GM18867 (cell line): Measurements from ENCODE around the gene PROK2.

Experiments used
- ATAC-seq: cut with Tn5 transposase; IDR thresholded peaks from one replicate; pipeline ENCODE4 v1.9.1; 2021; ENCODE audit warnings: mild to moderate bottlenecking, moderate library complexity; ENCODE audit not compliant: unreplicated experiment

The PROK2 gene

DNA sequence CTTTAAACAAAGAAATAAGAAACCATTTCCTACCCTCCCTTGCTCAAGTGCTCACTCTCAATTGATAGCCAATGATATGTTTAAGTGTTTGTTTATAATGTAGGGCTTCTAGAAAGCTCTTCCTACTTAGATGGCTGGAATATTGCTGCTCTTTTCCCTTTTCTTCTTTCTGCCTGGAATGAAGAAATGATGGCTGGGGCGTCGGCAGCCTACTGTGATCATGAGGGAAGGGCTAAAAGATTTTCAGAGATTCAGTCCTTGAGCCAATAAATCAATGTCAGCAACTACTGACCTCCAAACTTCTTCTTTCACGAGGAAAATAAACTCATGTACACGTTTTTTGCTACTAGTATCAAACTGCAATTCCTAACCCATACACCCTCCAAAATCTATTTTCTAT lies 33.3 kb downstream of the PROK2 start:
- no peak for ATAC-seq

- no peak for ATAC-seq
Measured at GRCh38 chr3:71744738-71745137, 40.2 kb downstream of the PROK2 start.

- ATAC-seq, result no peak
Measured at GRCh38 chr3:71742621-71743020, 42.3 kb downstream of the PROK2 start.

DNA sequence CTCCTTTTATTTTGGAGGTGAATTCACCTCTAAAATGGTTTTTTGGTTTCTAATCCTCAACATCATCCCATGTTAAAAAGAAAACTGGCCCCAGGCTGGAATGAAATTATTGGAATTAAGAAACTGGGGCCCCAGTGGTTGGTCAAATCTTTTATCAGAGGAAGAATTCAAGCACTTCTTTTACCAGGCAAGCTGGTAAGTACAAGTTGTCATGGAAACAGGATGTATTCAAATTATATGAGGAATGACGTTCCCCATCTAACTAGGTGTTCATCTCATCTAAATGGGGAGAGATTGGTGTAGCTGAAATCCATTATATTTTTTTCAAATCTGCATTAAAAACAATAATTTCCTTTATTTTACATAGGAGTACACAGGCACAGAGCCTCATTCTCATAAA lies 50.1 kb downstream of the PROK2 start:
- ATAC-seq, result no peak

- no peak for ATAC-seq
Measured at GRCh38 chr3:71733319-71733718, 51.6 kb downstream of the PROK2 start.

GRCh38 chr3:71732637-71733036 lies 52.3 kb downstream of the PROK2 start:
- ATAC-seq, result no peak

GRCh38 chr3:71728632-71729342 lies 56.2 kb downstream of the PROK2 start:
- ATAC-seq, result no peak

DNA sequence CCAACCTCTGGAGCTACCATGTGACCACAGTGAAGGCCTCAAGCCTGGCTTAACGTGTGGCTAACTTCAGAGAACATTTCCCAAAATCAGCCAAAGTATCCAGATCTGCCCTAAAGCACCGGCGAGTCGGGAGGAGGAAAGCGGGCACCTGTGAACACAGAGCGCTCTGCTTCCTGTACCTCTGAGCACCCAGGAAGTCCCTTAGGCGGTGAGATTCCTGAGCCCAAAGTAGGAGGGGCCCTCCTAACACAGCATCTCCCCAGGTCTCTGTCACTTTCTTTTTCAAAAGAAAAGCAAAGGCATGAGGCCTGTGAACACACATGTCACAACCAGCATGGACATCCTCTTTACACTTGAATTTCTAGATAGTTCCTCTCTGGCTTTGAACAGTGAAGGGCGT lies 58.8 kb downstream of the PROK2 start:
- ATAC-seq, result no peak

GRCh38 chr3:71725271-71725991 lies 59.5 kb downstream of the PROK2 start, which contains the start of gene EIF4E3:
Gene EIF4E3 (minus strand): TSS chr3:71725402. CDS start chr3:71725367, 35 bp downstream.
- peak; percentile 46 for ATAC-seq

- peak; percentile 55 for ATAC-seq
Measured at GRCh38 chr3:71724584-71725270, 60.2 kb downstream of the PROK2 start.

DNA sequence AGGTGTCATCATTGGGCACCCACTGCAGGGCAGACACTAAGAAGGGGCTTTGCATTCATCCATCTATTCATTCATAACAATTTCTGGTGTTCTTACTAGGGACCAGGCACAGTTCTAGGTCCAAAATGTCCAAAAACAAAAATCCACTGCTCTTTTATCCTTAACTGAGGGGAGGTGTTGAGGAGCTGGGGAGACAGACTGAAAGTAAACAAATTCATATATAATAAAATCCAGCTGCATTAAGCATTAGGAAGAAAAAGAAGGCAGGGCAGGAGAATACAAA lies 60.8 kb downstream of the PROK2 start:
- no peak for ATAC-seq

DNA sequence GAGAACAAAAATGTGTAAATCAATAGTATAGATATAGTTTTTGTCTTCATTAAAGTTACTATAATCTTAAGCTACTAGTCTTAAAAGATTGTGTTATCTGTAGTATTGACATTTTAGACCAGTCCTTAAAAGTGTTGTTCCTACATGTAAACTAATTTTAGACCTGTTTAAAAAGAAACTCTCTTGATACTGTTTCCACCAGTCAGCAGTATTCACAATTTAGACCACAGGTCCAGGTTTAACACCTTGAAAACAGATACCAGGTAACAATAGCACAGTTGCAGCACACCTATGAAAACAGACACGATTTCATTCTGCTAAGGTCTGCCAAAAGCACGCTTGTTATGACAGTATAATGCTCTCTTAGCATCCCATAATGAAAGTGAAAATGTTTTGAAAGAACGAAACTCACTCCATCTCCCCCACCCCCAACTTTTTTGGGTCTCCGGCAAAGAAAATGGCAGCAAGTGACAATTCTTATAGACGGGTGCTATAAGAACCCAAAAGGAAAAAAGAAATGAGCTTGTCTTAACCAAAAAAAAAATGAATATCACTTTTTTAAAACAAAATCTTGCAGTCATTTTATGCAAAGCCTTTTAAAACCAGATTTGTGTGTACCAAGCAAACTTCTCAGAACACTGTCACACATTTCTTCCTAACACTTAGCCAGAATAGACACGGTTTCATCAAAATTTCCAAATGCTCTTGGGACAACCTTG lies 61.3 kb downstream of the PROK2 start:
- ATAC-seq, result peak; percentile 60

- no peak for ATAC-seq
Measured at GRCh38 chr3:71722693-71723092, 62.3 kb downstream of the PROK2 start.
